Aorta (tissue), 5 donors: ENCODE results near the gene GIMAP8. TPM values are rescaled to one million over a fixed set of nuclear protein-coding genes. Genes with fewer than 3 reads are reported as not detected.

Experiments
- ATAC-seq: fragments of 200-7000 bp; cut with Tn5 transposase; one replicate; pipeline ENCODE4 v1.9.1; 2022; ENCODE audit warnings: moderate library complexity; ENCODE audit not compliant: low FRiP score
- DNase-seq, 2 donors: peaks; one replicate each; pipeline ENCODE4 v3.0.0-alpha.2; 2020
- H3K27ac ChIP-seq, 2 donors: one replicate each; pipeline ENCODE4 v1.5.1; 2013; ENCODE audit warnings: low read length in 2 of 2, mild to moderate bottlenecking in 2 of 2, moderate library complexity in 2 of 2, control low read depth in 1 of 2, inconsistent platforms in 1 of 2, low read depth in 1 of 2
- H3K27me3 ChIP-seq, 2 donors: one replicate each; pipeline ENCODE4 v1.6.1; 2013; ENCODE audit warnings: control low read depth in 1 of 2, low read length in 1 of 2, mild to moderate bottlenecking in 1 of 2, moderate library complexity in 1 of 2; ENCODE audit not compliant: insufficient read depth in 2 of 2, control insufficient read depth in 1 of 2
- H3K36me3 ChIP-seq, 2 donors: one replicate each; pipeline ENCODE4 v1.6.1; 2013; ENCODE audit warnings: control low read depth in 1 of 2, low read length in 1 of 2, mild to moderate bottlenecking in 1 of 2; ENCODE audit not compliant: insufficient read depth in 2 of 2, control insufficient read depth in 1 of 2
- H3K4me1 ChIP-seq, 2 donors: one replicate each; pipeline ENCODE4 v1.6.1; 2013; ENCODE audit warnings: low read length in 2 of 2, control low read depth in 1 of 2, mild to moderate bottlenecking in 1 of 2, moderate library complexity in 1 of 2; ENCODE audit not compliant: insufficient read depth in 2 of 2, control insufficient read depth in 1 of 2
- H3K4me3 ChIP-seq, 2 donors: one replicate each; pipeline ENCODE4 v1.5.1; 2013; ENCODE audit warnings: low read length in 2 of 2, control low read depth in 1 of 2, mild to moderate bottlenecking in 1 of 2
- H3K9me3 ChIP-seq: one replicate; pipeline ENCODE4 v1.6.1; 2013; ENCODE audit warnings: mild to moderate bottlenecking, low read length; ENCODE audit not compliant: control insufficient read depth
- WGBS, 2 donors: extraction: QIAGEN DNeasy Blood & Tissue Kit; methylation state at CpG; one replicate each; pipeline ENCODE4 v1.1.7; 2013; 5-methylcytosine and 5-hydroxymethylcytosine counted together
- intact Hi-C, 2 donors: fragments of 100-400 bp; cut with DNase I; formaldehyde crosslinking; loops; one replicate each; pipeline versions ENCODE4 v1.14.2 to v1.15.0; 2022
- long read RNA-seq, 2 donors: library from polyadenylated mRNA; unstranded; transcript quantifications; one replicate each; pipeline ENCODE4 v2.0.0, GENCODE V29; 2020 to 2021
- polyA plus RNA-seq, 2 donors: library from polyadenylated mRNA; stranded (reverse); fragments of 200-250 nt; gene quantifications; one replicate each; pipeline ENCODE4 v1.2.3, GENCODE V29; 2013
- total RNA-seq, 2 donors: library from RNA; stranded (reverse); fragmentation: NEBNext Ultra II Directional; extraction: Animal tissue kit (Norgen Biotek cat#: 25700); gene quantifications; one replicate each; pipeline ENCODE4 v1.2.1, GENCODE V29; 2021
- donor health status: healthy with polysubstance abuse.
- donor health status: Bipolar disorder and iron deficiency.
- donor health status: DM: no; HTN: no; CAD: no.
- donor health status: DM: no; HTN: no; CAD: no.
- donor health status: DM: yes; HTN: yes; CAD: no.

GIMAP8 gene
- total RNA-seq, result 10 to 100 TPM; 20.0 to 41.4 TPM
- polyA plus RNA-seq, result 1 to 10 TPM; 1.6 to 6.6 TPM
- long read RNA-seq, donor 1, full-length matches to known transcripts, result 8 of 38 reads
- long read RNA-seq, donor 1, partial matches to known transcripts, result 26 of 38 reads
- long read RNA-seq, donor 1, other reads (novel, unspliced or antisense), result 4 of 38 reads
- long read RNA-seq, donor 2, full-length matches to known transcripts, result 26 of 42 reads
- long read RNA-seq, donor 2, partial matches to known transcripts, result 12 of 42 reads
- long read RNA-seq, donor 2, other reads (novel, unspliced or antisense), result 4 of 42 reads

GRCh38 chr7:150450491-150451001, at the start of gene GIMAP8:
TSS of gene GIMAP8 (plus strand) at chr7:150450630. CDS start at chr7:150466699, 16,069 bp downstream.
- H3K9me3 ChIP-seq, result no peaks in the 10 kb centered on the region

GRCh38 chr7:150400788-150401423, 49.5 kb upstream of the GIMAP8 start:
- intact Hi-C loops, result loop anchor here in 1 of 2 donors (10.0 kb wide), 1 partner anchor 526 kb away; the partner anchor contains the start of gene ATP6V0E2
- ATAC-seq (no peak), DNase-seq (no peak)
- Histone ChIP-seq H3K4me3 (no peak overlapping the region), H3K36me3 (peaks cover 0 to 2% of the 10 kb centered on the region in 2 donors), H3K9me3 (no peaks in the 10 kb centered on the region), H3K27ac (no peak overlapping the region), H3K27me3 (no peaks in the 10 kb centered on the region), H3K4me1 (no peaks in the 10 kb centered on the region)
- 88 to 89% methylated on average over 15 of the region's 15 CpGs for WGBS, 2 donors

More at GRCh38 chr7:150450491-150451001, at the start of gene GIMAP8:
- DNase-seq (peak; percentile 80 to 83), ATAC-seq (peak; percentile 63)
- Histone ChIP-seq H3K36me3 (no peaks in the 10 kb centered on the region), H3K4me1 (no peaks in the 10 kb centered on the region), H3K4me3 (no peak within 1 kb of the TSS), H3K27ac (no peak within 1 kb of the TSS), H3K27me3 (no peaks in the 10 kb centered on the region)
- 31 to 35% methylated on average over 22 of the region's 22 CpGs for WGBS, 2 donors
- intact Hi-C loops, result no loop called here

GRCh38 chr7:150401424-150401790, 49.0 kb upstream of the GIMAP8 start:
- intact Hi-C loops, result loop anchor here in 1 of 2 donors (10.0 kb wide), 1 partner anchor 527 kb away; the partner anchor contains the start of gene ATP6V0E2
- ATAC-seq, result no peak
- no peak overlapping the region for H3K27ac ChIP-seq
- no peaks in the 10 kb centered on the region for H3K27me3 ChIP-seq
- H3K4me3 ChIP-seq, result no peak overlapping the region
- H3K36me3 ChIP-seq, result peaks cover 0 to 2% of the 10 kb centered on the region in 2 donors
- no peak for DNase-seq
- no peaks in the 10 kb centered on the region for H3K9me3 ChIP-seq
- H3K4me1 ChIP-seq, result no peaks in the 10 kb centered on the region
- WGBS, 2 donors, result 98 to 100% methylated on average over 1 of the region's 1 CpG

GRCh38 chr7:150401861-150402631, 48.4 kb upstream of the GIMAP8 start:
- DNase-seq (no peak), ATAC-seq (no peak)
- no peaks in the 10 kb centered on the region for H3K4me1 ChIP-seq
- H3K27ac ChIP-seq, result no peak overlapping the region
- intact Hi-C loops, result loop anchor here in 1 of 2 donors (10.0 kb wide), 1 partner anchor 527 kb away; the partner anchor contains the start of gene ATP6V0E2
- H3K27me3 ChIP-seq, result no peaks in the 10 kb centered on the region
- peaks cover 0 to 2% of the 10 kb centered on the region in 2 donors for H3K36me3 ChIP-seq
- H3K9me3 ChIP-seq, result no peaks in the 10 kb centered on the region
- no peak overlapping the region for H3K4me3 ChIP-seq
- WGBS, 2 donors, result 79 to 82% methylated on average over 7 of the region's 7 CpGs

GRCh38 chr7:150402671-150403321, 47.6 kb upstream of the GIMAP8 start:
- H3K9me3 ChIP-seq, result no peaks in the 10 kb centered on the region
- DNase-seq (no peak), ATAC-seq (no peak)
- intact Hi-C loops, result loop anchor here in 1 of 2 donors (10.0 kb wide), 1 partner anchor 528 kb away; the partner anchor contains the start of gene ATP6V0E2
- no peak overlapping the region for H3K4me3 ChIP-seq
- 86 to 87% methylated on average over 13 of the region's 13 CpGs for WGBS, 2 donors
- no peaks in the 10 kb centered on the region for H3K36me3 ChIP-seq
- H3K27ac ChIP-seq, result no peak overlapping the region
- H3K4me1 ChIP-seq, result no peaks in the 10 kb centered on the region
- no peaks in the 10 kb centered on the region for H3K27me3 ChIP-seq

GRCh38 chr7:150403376-150404171, 46.9 kb upstream of the GIMAP8 start:
- no peaks in the 10 kb centered on the region for H3K4me1 ChIP-seq
- H3K9me3 ChIP-seq, result no peaks in the 10 kb centered on the region
- no peaks in the 10 kb centered on the region for H3K36me3 ChIP-seq
- WGBS, 2 donors, result 90% methylated on average over 13 of the region's 13 CpGs
- H3K27ac ChIP-seq, result no peak overlapping the region
- no peak for ATAC-seq
- intact Hi-C loops, result loop anchor here (2.0 to 10.0 kb wide), 3 partner anchors 25 to 529 kb away; partner anchors contain the start of genes ATP6V0E2 (in 1 of the 2), REPIN1 (in 1 of the 2) and ZNF775 (in 1 of the 2)
- DNase-seq, result no peak
- H3K4me3 ChIP-seq, result no peak overlapping the region
- no peaks in the 10 kb centered on the region for H3K27me3 ChIP-seq

- WGBS, 2 donors, result 29 to 34% methylated on average over 16 of the region's 16 CpGs
- DNase-seq (no peak), ATAC-seq (no peak)
- H3K4me1 ChIP-seq, result no peaks in the 10 kb centered on the region
- H3K27ac ChIP-seq, result peak overlapping the region; percentile 46 to 58
- intact Hi-C loops, result loop anchor here (2.0 to 10.0 kb wide), 3 partner anchors 25 to 529 kb away; partner anchors contain the start of genes ATP6V0E2 (in 1 of the 2), REPIN1 (in 1 of the 2) and ZNF775 (in 1 of the 2)
- H3K36me3 ChIP-seq, result no peaks in the 10 kb centered on the region
- no peaks in the 10 kb centered on the region for H3K9me3 ChIP-seq
- H3K27me3 ChIP-seq, result no peaks in the 10 kb centered on the region
- H3K4me3 ChIP-seq, result peak overlapping the region; percentile 60 to 63
Measured at GRCh38 chr7:150404172-150404804, 46.1 kb upstream of the GIMAP8 start.
